WTC11 (cell line): ENCODE measurements around the gene OTOGL. TPM values are rescaled to one million over a fixed set of nuclear protein-coding genes. Genes with fewer than 3 reads are reported as not detected.

Source experiments
- ATAC-seq: fragments of 200-7000 bp; cut with Tn5 transposase; 2 replicates; pipeline ENCODE4 v1.10.0; 2021; ENCODE audit warnings: mild to moderate bottlenecking, moderate library complexity
- CTCF ChIA-PET: fragments of 300-600 bp; sonication (Branson Sonifier 250); formaldehyde crosslinking; loops from one replicate; lab custom pipeline; 2021; ENCODE audit warnings: antibody characterized with exemption; lab: Charles Lee
- POLR2A ChIA-PET: fragments of 350-600 bp; sonication (Branson Sonifier 250); formaldehyde crosslinking; loops from one replicate; lab custom pipeline; 2021; ENCODE audit warnings: antibody characterized with exemption; lab: Charles Lee
- DNase-seq: peaks from one replicate; pipeline ENCODE4 v3.0.0; 2021; ENCODE audit warnings: low spot score
- H3K27ac Mint-ChIP-seq: 2 replicates; pipeline ENCODE4 v1.8.0; 2021; ENCODE audit warnings: mixed read lengths
- H3K27me3 Mint-ChIP-seq: 2 replicates; pipeline ENCODE4 v1.8.0; 2021; ENCODE audit warnings: low read depth, mild to moderate bottlenecking, moderate library complexity, mixed read lengths
- H3K36me3 Mint-ChIP-seq: 2 replicates; pipeline ENCODE4 v1.8.0; 2021; ENCODE audit warnings: mixed read lengths
- H3K4me1 Mint-ChIP-seq: 2 replicates; pipeline ENCODE4 v1.8.0; 2022; ENCODE audit warnings: mixed read lengths
- H3K4me3 Mint-ChIP-seq: 2 replicates; pipeline ENCODE4 v1.8.0; 2021; ENCODE audit warnings: mild to moderate bottlenecking, moderate library complexity, mixed read lengths
- H3K9me3 Mint-ChIP-seq: 2 replicates; pipeline ENCODE4 v1.8.0; 2021; ENCODE audit warnings: mixed read lengths
- ATF1 ChIP-seq: sonication (generic); formaldehyde crosslinking; IDR thresholded peaks from 2 replicates; pipeline ENCODE4 v1.8.1; 2023; ENCODE audit warnings: mild to moderate bottlenecking, moderate library complexity, missing genetic modification reagents
- ATF3 ChIP-seq: sonication (generic); formaldehyde crosslinking; conservative IDR thresholded peaks from 2 replicates; pipeline ENCODE4 v1.8.1; 2022; ENCODE audit warnings: mild to moderate bottlenecking, missing genetic modification reagents
- ELF4 ChIP-seq: sonication (generic); formaldehyde crosslinking; IDR thresholded peaks from 2 replicates; pipeline ENCODE4 v1.8.1; 2022; ENCODE audit warnings: low read depth, mild to moderate bottlenecking, moderate library complexity, missing genetic modification reagents
- ERG ChIP-seq: fragments of 250-450 bp; sonication (Bioruptor Pico); IDR thresholded peaks from 2 replicates; pipeline ENCODE4 v1.8.0; 2021; ENCODE audit warnings: mild to moderate bottlenecking
- ETV6 ChIP-seq: sonication (generic); formaldehyde crosslinking; IDR thresholded peaks from 2 replicates; pipeline ENCODE4 v1.8.1; 2022; ENCODE audit warnings: mild to moderate bottlenecking, missing genetic modification reagents
- FOXK1 ChIP-seq: sonication (generic); formaldehyde crosslinking; IDR thresholded peaks from 2 replicates; pipeline ENCODE4 v1.8.0; 2022; ENCODE audit warnings: mild to moderate bottlenecking, moderate library complexity, missing genetic modification reagents
- FOXP1 ChIP-seq: sonication (generic); formaldehyde crosslinking; IDR thresholded peaks from 2 replicates; pipeline ENCODE4 v1.8.0; 2022; ENCODE audit warnings: missing genetic modification reagents, mild to moderate bottlenecking, moderate library complexity, borderline replicate concordance
- HMGA2 ChIP-seq: fragments of 250-450 bp; sonication (Bioruptor Pico); IDR thresholded peaks from 2 replicates; pipeline ENCODE4 v1.4.0; 2021; ENCODE audit warnings: mild to moderate bottlenecking, moderate library complexity
- JAZF1 ChIP-seq: fragments of 250-450 bp; sonication (Bioruptor Pico); IDR thresholded peaks from 2 replicates; pipeline ENCODE4 v1.9.0; 2021; ENCODE audit warnings: moderate library complexity, mild to moderate bottlenecking, inconsistent platforms
- KAT7 ChIP-seq: sonication (generic); formaldehyde crosslinking; IDR thresholded peaks from 2 replicates; pipeline ENCODE4 v1.8.1; 2023; ENCODE audit warnings: missing genetic modification reagents, mild to moderate bottlenecking, borderline replicate concordance
- MLX ChIP-seq: sonication (generic); formaldehyde crosslinking; IDR thresholded peaks from 2 replicates; pipeline ENCODE4 v1.8.1; 2023; ENCODE audit warnings: mild to moderate bottlenecking, missing genetic modification reagents, moderate library complexity
- NR1H2 ChIP-seq: sonication (generic); formaldehyde crosslinking; IDR thresholded peaks from 2 replicates; pipeline ENCODE4 v1.9.0; 2021; ENCODE audit warnings: mild to moderate bottlenecking, moderate library complexity, missing genetic modification reagents
- OVOL2 ChIP-seq: fragments of 250-450 bp; sonication (Bioruptor Pico); IDR thresholded peaks from 2 replicates; pipeline ENCODE4 v1.9.0; 2021; ENCODE audit warnings: mild to moderate bottlenecking, borderline replicate concordance
- PRDM15 ChIP-seq: sonication (generic); formaldehyde crosslinking; IDR thresholded peaks from 2 replicates; pipeline ENCODE4 v1.8.0; 2022; ENCODE audit warnings: missing genetic modification reagents
- SP1 ChIP-seq: sonication (generic); formaldehyde crosslinking; conservative IDR thresholded peaks from 2 replicates; pipeline ENCODE4 v1.8.1; 2022; ENCODE audit warnings: missing genetic modification reagents
- TCF7 ChIP-seq: sonication (generic); formaldehyde crosslinking; IDR thresholded peaks from 2 replicates; pipeline ENCODE4 v1.8.0; 2022; ENCODE audit warnings: mild to moderate bottlenecking, low read depth, missing genetic modification reagents, moderate library complexity
- ZBTB21 ChIP-seq: sonication (generic); formaldehyde crosslinking; IDR thresholded peaks from 2 replicates; pipeline ENCODE4 v1.8.1; 2023; ENCODE audit warnings: mild to moderate bottlenecking, missing genetic modification reagents, borderline replicate concordance
- ZMAT4 ChIP-seq: fragments of 250-450 bp; sonication (Bioruptor Pico); IDR thresholded peaks from 2 replicates; pipeline ENCODE4 v1.9.0; 2021; ENCODE audit warnings: mild to moderate bottlenecking
- ZNF121 ChIP-seq: sonication (generic); formaldehyde crosslinking; IDR thresholded peaks from 2 replicates; pipeline ENCODE4 v1.8.0; 2023; ENCODE audit warnings: missing genetic modification reagents
- ZNF219 ChIP-seq: sonication (generic); formaldehyde crosslinking; IDR thresholded peaks from 2 replicates; pipeline ENCODE4 v1.8.0; 2023; ENCODE audit warnings: missing genetic modification reagents, mild to moderate bottlenecking, borderline replicate concordance
- ZNF416 ChIP-seq: fragments of 250-450 bp; sonication (Bioruptor Pico); IDR thresholded peaks from 2 replicates; pipeline ENCODE4 v1.9.0; 2021; ENCODE audit warnings: mild to moderate bottlenecking, inconsistent platforms
- total RNA-seq: library from RNA; stranded (reverse); gene quantifications from 3 replicates; pipeline ENCODE4 v1.2.3, GENCODE V29; 2021
- TF ChIP-seq, protein P1 (sequence below): sonication (generic); formaldehyde crosslinking; IDR thresholded peaks from 2 replicates; pipeline ENCODE4 v1.8.1; 2022; ENCODE audit warnings: low read depth, missing genetic modification reagents, borderline replicate concordance
- TF ChIP-seq, protein P2 (sequence below): fragments of 250-450 bp; sonication (Bioruptor Pico); IDR thresholded peaks from 2 replicates; pipeline ENCODE4 v1.9.0; 2021; ENCODE audit warnings: moderate library complexity, mild to moderate bottlenecking, inconsistent platforms, borderline replicate concordance
- TF ChIP-seq, protein P3 (sequence below): sonication (generic); formaldehyde crosslinking; IDR thresholded peaks from 2 replicates; pipeline ENCODE4 v1.8.1; 2023; ENCODE audit warnings: mild to moderate bottlenecking, missing genetic modification reagents

The OTOGL gene
- total RNA-seq, 1 experiment from 2014 or later = 0.55 TPM

- TF ChIP-seq NR1H2 (CRISPR knock-in tag) (no peak), ERG (CRISPR knock-in tag) (no peak), TCF7 (CRISPR knock-in tag) (no peak), HMGA2 (CRISPR knock-in tag) (no peak), ATF1 (CRISPR knock-in tag) (no peak)
- TF ChIP-seq, all 79 proteins: peak for 0
- no peak for DNase-seq
- Mint-ChIP-seq H3K36me3 (no peaks in the 10 kb centered on the region), H3K4me1 (no peaks in the 10 kb centered on the region), H3K27me3 (no peaks in the 10 kb centered on the region), H3K4me3 (no peak overlapping the region), H3K27ac (no peak overlapping the region), H3K9me3 (no peaks in the 10 kb centered on the region)
- CTCF ChIA-PET = no interaction called here
- ATAC-seq = no peak
- POLR2A ChIA-PET = no interaction called here
These were observed 253.9 kb downstream of the OTOGL start for GRCh38 chr12:80353254-80353653.

GRCh38 chr12:80356097-80356496 is 256.8 kb downstream of the OTOGL start:
- H3K4me1 Mint-ChIP-seq = no peaks in the 10 kb centered on the region
- POLR2A ChIA-PET = no interaction called here
- DNase-seq = no peak
- no peak for ATAC-seq
- CTCF ChIA-PET = no interaction called here
- H3K4me3 Mint-ChIP-seq = no peak overlapping the region
- H3K27ac Mint-ChIP-seq = no peak overlapping the region
- no peak for TF ChIP-seq JAZF1 (CRISPR knock-in tag)
- TF ChIP-seq ZNF121 (CRISPR knock-in tag) = no peak
- no peak for TF ChIP-seq ZBTB21 (CRISPR knock-in tag)
- TF ChIP-seq ETV6 = no peak
- no peak for TF ChIP-seq FOXP1
- TF ChIP-seq FOXK1 (CRISPR knock-in tag) = no peak
- no peak for TF ChIP-seq KAT7 (CRISPR knock-in tag)
- TF ChIP-seq PRDM15 (CRISPR knock-in tag) = no peak
- no peak for TF ChIP-seq ATF3 (CRISPR knock-in tag)
- TF ChIP-seq, protein P1, sequence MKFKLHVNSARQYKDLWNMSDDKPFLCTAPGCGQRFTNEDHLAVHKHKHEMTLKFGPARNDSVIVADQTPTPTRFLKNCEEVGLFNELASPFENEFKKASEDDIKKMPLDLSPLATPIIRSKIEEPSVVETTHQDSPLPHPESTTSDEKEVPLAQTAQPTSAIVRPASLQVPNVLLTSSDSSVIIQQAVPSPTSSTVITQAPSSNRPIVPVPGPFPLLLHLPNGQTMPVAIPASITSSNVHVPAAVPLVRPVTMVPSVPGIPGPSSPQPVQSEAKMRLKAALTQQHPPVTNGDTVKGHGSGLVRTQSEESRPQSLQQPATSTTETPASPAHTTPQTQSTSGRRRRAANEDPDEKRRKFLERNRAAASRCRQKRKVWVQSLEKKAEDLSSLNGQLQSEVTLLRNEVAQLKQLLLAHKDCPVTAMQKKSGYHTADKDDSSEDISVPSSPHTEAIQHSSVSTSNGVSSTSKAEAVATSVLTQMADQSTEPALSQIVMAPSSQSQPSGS (CRISPR knock-in tag) = no peak
- TF ChIP-seq OVOL2 (CRISPR knock-in tag) = no peak
- TF ChIP-seq ELF4 (CRISPR knock-in tag) = no peak
- TF ChIP-seq, protein P2, sequence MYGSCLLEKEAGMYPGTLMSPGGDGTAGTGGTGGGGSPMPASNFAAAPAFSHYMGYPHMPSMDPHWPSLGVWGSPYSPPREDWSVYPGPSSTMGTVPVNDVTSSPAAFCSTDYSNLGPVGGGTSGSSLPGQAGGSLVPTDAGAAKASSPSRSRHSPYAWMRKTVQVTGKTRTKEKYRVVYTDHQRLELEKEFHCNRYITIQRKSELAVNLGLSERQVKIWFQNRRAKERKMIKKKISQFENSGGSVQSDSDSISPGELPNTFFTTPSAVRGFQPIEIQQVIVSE (CRISPR knock-in tag) = no peak
- TF ChIP-seq ZMAT4 (CRISPR knock-in tag) = no peak
- TF ChIP-seq, protein P3, sequence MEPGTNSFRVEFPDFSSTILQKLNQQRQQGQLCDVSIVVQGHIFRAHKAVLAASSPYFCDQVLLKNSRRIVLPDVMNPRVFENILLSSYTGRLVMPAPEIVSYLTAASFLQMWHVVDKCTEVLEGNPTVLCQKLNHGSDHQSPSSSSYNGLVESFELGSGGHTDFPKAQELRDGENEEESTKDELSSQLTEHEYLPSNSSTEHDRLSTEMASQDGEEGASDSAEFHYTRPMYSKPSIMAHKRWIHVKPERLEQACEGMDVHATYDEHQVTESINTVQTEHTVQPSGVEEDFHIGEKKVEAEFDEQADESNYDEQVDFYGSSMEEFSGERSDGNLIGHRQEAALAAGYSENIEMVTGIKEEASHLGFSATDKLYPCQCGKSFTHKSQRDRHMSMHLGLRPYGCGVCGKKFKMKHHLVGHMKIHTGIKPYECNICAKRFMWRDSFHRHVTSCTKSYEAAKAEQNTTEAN (CRISPR knock-in tag) = no peak
- no peak for TF ChIP-seq MLX (CRISPR knock-in tag)
- TF ChIP-seq ZNF416 (CRISPR knock-in tag) = no peak
- TF ChIP-seq ZNF219 (CRISPR knock-in tag) = no peak
- TF ChIP-seq ERG (CRISPR knock-in tag) = no peak
- TF ChIP-seq SP1 (CRISPR knock-in tag) = no peak
- H3K36me3 Mint-ChIP-seq = no peaks in the 10 kb centered on the region
- H3K9me3 Mint-ChIP-seq = no peaks in the 10 kb centered on the region
- no peaks in the 10 kb centered on the region for H3K27me3 Mint-ChIP-seq
